GM23338 (cell line): ENCODE measurements around the gene GFOD1. TPM values are rescaled to one million over a fixed set of nuclear protein-coding genes. Genes with fewer than 3 reads are reported as not detected.
A peak's percentile ranks its signal among the peaks of the same experiment; 100 is the strongest.

Experiments
- ATAC-seq: fragments of 200-7000 bp; cut with Tn5 transposase; 3 replicates; pipeline ENCODE4 v1.9.1; 2020
- DNase-seq: peaks from one replicate; pipeline ENCODE4 v3.0.0-alpha.2; 2015; ENCODE audit warnings: low spot score
- H2AFZ ChIP-seq: fragments of 200-600 bp; sonication (generic); 2 replicates; pipeline ENCODE4 v1.8.0; 2016; ENCODE audit warnings: antibody characterized with exemption, mild to moderate bottlenecking, moderate library complexity
- H3F3A ChIP-seq: fragments of 200-600 bp; sonication (generic); replicated peaks from 2 replicates; pipeline ENCODE4 v1.8.0; 2017; ENCODE audit warnings: antibody characterized with exemption, mixed run types, low read depth
- H3K27ac ChIP-seq: fragments of 200-600 bp; sonication (generic); 2 replicates; pipeline ENCODE4 v1.6.1; 2016; ENCODE audit warnings: low read depth
- H3K27me3 ChIP-seq: fragments of 200-600 bp; sonication (generic); 2 replicates; pipeline ENCODE4 v1.8.0; 2016; ENCODE audit warnings: mild to moderate bottlenecking, mixed run types, moderate library complexity; ENCODE audit not compliant: insufficient read depth
- H3K36me3 ChIP-seq: fragments of 200-600 bp; sonication (generic); 2 replicates; pipeline ENCODE4 v1.8.0; 2016; ENCODE audit warnings: mild to moderate bottlenecking; ENCODE audit not compliant: insufficient read depth
- H3K4me1 ChIP-seq: fragments of 200-600 bp; sonication (generic); 2 replicates; pipeline ENCODE4 v1.8.0; 2016; ENCODE audit warnings: mild to moderate bottlenecking, moderate library complexity; ENCODE audit not compliant: insufficient read depth
- H3K4me2 ChIP-seq: fragments of 200-600 bp; sonication (generic); 2 replicates; pipeline ENCODE4 v1.7.1; 2017; ENCODE audit warnings: mixed run types
- H3K4me3 ChIP-seq: fragments of 200-600 bp; sonication (generic); 2 replicates; pipeline ENCODE4 v1.6.1; 2016; ENCODE audit warnings: mixed run types
- H3K79me2 ChIP-seq: fragments of 200-600 bp; sonication (generic); replicated peaks from 2 replicates; pipeline ENCODE4 v1.8.0; 2017; ENCODE audit warnings: mild to moderate bottlenecking; ENCODE audit not compliant: insufficient read depth
- H3K9me2 ChIP-seq: fragments of 200-600 bp; sonication (generic); 2 replicates; pipeline ENCODE4 v1.8.0; 2017; ENCODE audit not compliant: insufficient read depth
- H4K20me1 ChIP-seq: fragments of 200-600 bp; sonication (generic); replicated peaks from 2 replicates; pipeline ENCODE4 v1.8.0; 2017; ENCODE audit warnings: mild to moderate bottlenecking; ENCODE audit not compliant: insufficient read depth
- H3K27ac Mint-ChIP-seq: 2 replicates; pipeline ENCODE4 v1.8.0; 2020; ENCODE audit warnings: inconsistent platforms, mild to moderate bottlenecking, moderate library complexity, mixed read lengths
- H3K27me3 Mint-ChIP-seq: 3 replicates; pipeline ENCODE4 v1.8.0; 2022; ENCODE audit warnings: low read depth, mild to moderate bottlenecking, moderate library complexity, mixed read lengths, inconsistent platforms; ENCODE audit not compliant: insufficient read depth, poor library complexity
- H3K36me3 Mint-ChIP-seq: 3 replicates; pipeline ENCODE4 v1.8.0; 2021; ENCODE audit warnings: low read depth, mild to moderate bottlenecking, inconsistent platforms, moderate library complexity, mixed read lengths
- H3K4me1 Mint-ChIP-seq: 3 replicates; pipeline ENCODE4 v1.8.0; 2020; ENCODE audit warnings: mild to moderate bottlenecking, inconsistent platforms, mixed read lengths
- H3K4me3 Mint-ChIP-seq: 3 replicates; pipeline ENCODE4 v1.8.0; 2021; ENCODE audit warnings: moderate library complexity, mild to moderate bottlenecking, inconsistent platforms, mixed read lengths
- H3K9me3 Mint-ChIP-seq: 3 replicates; pipeline ENCODE4 v1.8.0; 2020; ENCODE audit warnings: moderate library complexity, mild to moderate bottlenecking, inconsistent platforms, mixed read lengths
- CTCF ChIP-seq, 2 experiments: fragments of 200-600 bp in 1 of 2; sonication (generic) in 1 of 2; conservative IDR thresholded peaks; 2 replicates each; pipeline versions ENCODE4 v1.5.1 to v1.6.1; 2016 to 2017; ENCODE audit warnings: antibody characterized with exemption in 2 of 2, low read depth in 2 of 2, mild to moderate bottlenecking in 2 of 2, moderate library complexity in 1 of 2
- JUNB ChIP-seq: IDR thresholded peaks from one replicate; pipeline ENCODE4 v1.6.1; 2016; ENCODE audit warnings: antibody characterized with exemption; ENCODE audit not compliant: unreplicated experiment
- NANOG ChIP-seq: IDR thresholded peaks from 2 replicates; pipeline ENCODE4 v1.6.1; 2016; ENCODE audit warnings: antibody characterized with exemption, borderline replicate concordance
- REST ChIP-seq: IDR thresholded peaks from one replicate; pipeline ENCODE4 v1.6.1; 2018; ENCODE audit warnings: antibody characterized with exemption; ENCODE audit not compliant: unreplicated experiment
- polyA plus RNA-seq: library from polyadenylated mRNA; unstranded; fragments of >200 nt; fragmentation: Nextera tagmentation; extraction: Ambion mirVana; gene quantifications from 2 replicates; pipeline ENCODE4 v1.2.1, GENCODE V29; 2016
- total RNA-seq: library from RNA; depleted of rRNA; stranded (reverse); fragments of >200 nt; shearing (Covaris generic); gene quantifications from 2 replicates; pipeline ENCODE4 v1.2.3, GENCODE V29; 2014

GFOD1 gene
- total and polyA plus RNA-seq, 2 experiments from 2014 or later, result 4.9 to 12.8 TPM

- no peaks in the 10 kb centered on the region for H3K36me3 ChIP-seq
- peak; percentile 41 for DNase-seq
- no peak overlapping the region for H3K4me3 ChIP-seq
- H3K9me2 ChIP-seq, result no peaks in the 10 kb centered on the region
- H3K27me3 Mint-ChIP-seq, result no peaks in the 10 kb centered on the region
- ATAC-seq, result no peak
- 0 out of 2 replicates have a peak, but pooled peaks cover 3% of the 10 kb centered on the region for H3K27me3 ChIP-seq
- no peak overlapping the region for H3K27ac Mint-ChIP-seq
- TF ChIP-seq CTCF (conservative IDR thresholded peaks at IDR 0.05; ENCODE audit: low read depth in 2 of 2) (peak; percentile 19 to 39; a peak in 2 of 4 replicates), NANOG (no peak)
- H3F3A ChIP-seq, result no peaks in the 10 kb centered on the region
- H4K20me1 ChIP-seq, result no peaks in the 10 kb centered on the region
- no peak overlapping the region for H3K27ac ChIP-seq
- H3K79me2 ChIP-seq, result no peaks in the 10 kb centered on the region
- H3K4me1 ChIP-seq, result no peaks in the 10 kb centered on the region
- H3K4me1 Mint-ChIP-seq, result no peaks in the 10 kb centered on the region
- no peak overlapping the region for H3K4me2 ChIP-seq
- H2AFZ ChIP-seq, result no peak overlapping the region
- no peak overlapping the region for H3K4me3 Mint-ChIP-seq
- no peaks in the 10 kb centered on the region for H3K36me3 Mint-ChIP-seq
- H3K9me3 Mint-ChIP-seq, result peaks cover 6% of the 10 kb centered on the region; the same call in 2 of the 3 replicates
Measured at GRCh38 chr6:13508711-13509705, 21.6 kb upstream of the GFOD1 start.

GRCh38 chr6:13507306-13507860, 20.0 kb upstream of the GFOD1 start:
- DNase-seq (no peak), ATAC-seq (no peak)
- H3K27me3 Mint-ChIP-seq, result no peaks in the 10 kb centered on the region
- no peaks in the 10 kb centered on the region for H3K4me1 Mint-ChIP-seq
- 0 out of 2 replicates have a peak, but pooled peaks cover 3% of the 10 kb centered on the region for H3K27me3 ChIP-seq
- H3K36me3 ChIP-seq, result no peaks in the 10 kb centered on the region
- H3K36me3 Mint-ChIP-seq, result no peaks in the 10 kb centered on the region; the same call in 2 of the 3 replicates
- H3K79me2 ChIP-seq, result no peaks in the 10 kb centered on the region
- no peak overlapping the region for H3K27ac ChIP-seq
- H3F3A ChIP-seq, result no peaks in the 10 kb centered on the region
- no peak overlapping the region for H3K4me2 ChIP-seq
- no peaks in the 10 kb centered on the region for H4K20me1 ChIP-seq
- no peak overlapping the region for H3K4me3 ChIP-seq
- H3K27ac Mint-ChIP-seq, result no peak overlapping the region
- no peak overlapping the region for H3K4me3 Mint-ChIP-seq
- TF ChIP-seq JUNB (no peak), REST (no peak)
- no peak overlapping the region for H2AFZ ChIP-seq
- no peaks in the 10 kb centered on the region for H3K4me1 ChIP-seq
- H3K9me2 ChIP-seq, result no peaks in the 10 kb centered on the region
- peaks cover 2% of the 10 kb centered on the region; the same call in 1 of the 3 replicates for H3K9me3 Mint-ChIP-seq
